GM12864 (cell line): ENCODE results near the gene OR4K14.

Experiments used
- DNase-seq: peaks from one replicate; pipeline ENCODE4 v3.0.0-alpha.2; 2011; ENCODE audit warnings: low read depth
- H3K4me3 ChIP-seq: 2 replicates; pipeline ENCODE4 v1.5.1; 2011; ENCODE audit warnings: mild to moderate bottlenecking, low read depth, low read length, control low read depth
- TF ChIP-seq, protein P1 (sequence below): IDR thresholded peaks from 2 replicates; pipeline ENCODE4 v1.5.1; 2011; ENCODE audit warnings: low read depth, mild to moderate bottlenecking, moderate library complexity, low read length, control low read depth, inconsistent platforms; ENCODE audit errors: missing control alignments

OR4K14 gene

DNA sequence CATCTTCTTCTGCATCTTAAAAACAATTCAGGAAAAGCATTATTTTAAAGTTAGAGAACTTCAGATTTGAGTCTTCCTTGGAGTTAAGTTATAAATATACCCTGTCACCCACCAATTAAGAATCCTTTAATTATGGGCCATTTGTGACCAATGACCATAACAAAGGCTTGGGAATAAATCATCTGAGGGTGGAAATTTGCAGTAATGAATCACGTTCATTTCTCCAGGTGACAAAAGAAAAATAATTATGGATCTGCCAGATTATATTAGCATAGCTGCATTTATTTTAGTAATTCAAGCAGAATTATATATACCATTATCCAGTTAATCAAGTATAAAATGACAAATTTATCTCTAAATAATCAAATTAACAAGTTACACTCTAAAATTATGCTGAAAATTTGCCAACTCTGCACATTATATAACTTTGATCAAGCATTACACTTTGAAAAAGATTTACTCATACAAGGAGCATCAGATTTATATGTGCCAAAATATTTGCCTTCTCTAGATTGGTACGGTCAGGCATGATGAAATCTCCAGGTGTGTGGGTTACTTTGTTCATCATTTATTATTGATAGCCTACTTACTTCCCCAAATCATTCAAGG lies at the start of gene OR4K14:
TSS of gene OR4K14 (minus strand) at position 51 of the 609 bp plus-strand sequence. CDS start 4,114 bp downstream, outside the sequence.
- no peak for DNase-seq
- H3K4me3 ChIP-seq: no peak within 1 kb of the TSS
- TF ChIP-seq, protein P1, sequence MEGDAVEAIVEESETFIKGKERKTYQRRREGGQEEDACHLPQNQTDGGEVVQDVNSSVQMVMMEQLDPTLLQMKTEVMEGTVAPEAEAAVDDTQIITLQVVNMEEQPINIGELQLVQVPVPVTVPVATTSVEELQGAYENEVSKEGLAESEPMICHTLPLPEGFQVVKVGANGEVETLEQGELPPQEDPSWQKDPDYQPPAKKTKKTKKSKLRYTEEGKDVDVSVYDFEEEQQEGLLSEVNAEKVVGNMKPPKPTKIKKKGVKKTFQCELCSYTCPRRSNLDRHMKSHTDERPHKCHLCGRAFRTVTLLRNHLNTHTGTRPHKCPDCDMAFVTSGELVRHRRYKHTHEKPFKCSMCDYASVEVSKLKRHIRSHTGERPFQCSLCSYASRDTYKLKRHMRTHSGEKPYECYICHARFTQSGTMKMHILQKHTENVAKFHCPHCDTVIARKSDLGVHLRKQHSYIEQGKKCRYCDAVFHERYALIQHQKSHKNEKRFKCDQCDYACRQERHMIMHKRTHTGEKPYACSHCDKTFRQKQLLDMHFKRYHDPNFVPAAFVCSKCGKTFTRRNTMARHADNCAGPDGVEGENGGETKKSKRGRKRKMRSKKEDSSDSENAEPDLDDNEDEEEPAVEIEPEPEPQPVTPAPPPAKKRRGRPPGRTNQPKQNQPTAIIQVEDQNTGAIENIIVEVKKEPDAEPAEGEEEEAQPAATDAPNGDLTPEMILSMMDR: no peak

DNA sequence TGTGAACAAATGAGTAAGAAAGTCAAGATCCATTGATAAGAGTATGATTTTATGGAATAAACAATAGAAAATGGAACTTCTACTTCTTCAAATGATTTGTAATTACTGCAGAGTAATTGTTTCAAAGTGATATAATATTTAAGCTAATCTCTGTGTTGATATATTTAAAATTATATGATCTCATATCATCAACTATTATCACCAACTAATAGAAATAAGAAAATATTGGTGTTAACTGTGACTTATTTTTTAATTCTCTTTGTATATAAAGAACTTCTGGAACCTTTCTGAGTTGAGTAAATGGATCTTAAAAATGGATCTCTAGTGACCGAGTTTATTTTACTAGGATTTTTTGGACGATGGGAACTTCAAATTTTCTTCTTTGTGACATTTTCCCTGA lies 40.6 kb upstream of the OR4K14 start, which contains the start of gene OR4L1:
TSS of gene OR4L1 (plus strand) at position 301 of the 400 bp plus-strand sequence. CDS start at position 301, 0 bp downstream.
- H3K4me3 ChIP-seq: no peak within 1 kb of the TSS
- no peak for DNase-seq
- TF ChIP-seq, protein P1: no peak

DNA sequence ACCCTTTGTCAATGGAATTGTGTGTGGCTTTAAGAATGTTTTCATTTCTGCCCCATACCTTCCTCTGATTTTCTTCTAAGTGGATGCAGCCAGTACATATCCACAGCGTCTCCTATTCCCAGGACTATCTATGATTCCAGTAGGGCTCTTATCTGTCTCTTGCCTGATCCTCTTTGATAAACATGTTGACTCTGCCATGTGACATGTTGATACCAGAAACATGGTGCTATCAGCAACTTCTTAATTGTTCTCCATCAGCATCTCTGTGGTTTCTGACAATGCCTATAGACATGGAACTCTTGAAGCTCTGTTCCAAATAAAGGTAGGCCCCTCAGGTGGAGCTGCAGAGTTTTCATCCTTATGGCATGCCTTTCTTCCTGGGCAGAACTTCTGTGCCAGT lies 29.1 kb upstream of the OR4K14 start:
- H3K4me3 ChIP-seq: no peak overlapping the region
- DNase-seq: no peak
- TF ChIP-seq, protein P1: no peak

DNA sequence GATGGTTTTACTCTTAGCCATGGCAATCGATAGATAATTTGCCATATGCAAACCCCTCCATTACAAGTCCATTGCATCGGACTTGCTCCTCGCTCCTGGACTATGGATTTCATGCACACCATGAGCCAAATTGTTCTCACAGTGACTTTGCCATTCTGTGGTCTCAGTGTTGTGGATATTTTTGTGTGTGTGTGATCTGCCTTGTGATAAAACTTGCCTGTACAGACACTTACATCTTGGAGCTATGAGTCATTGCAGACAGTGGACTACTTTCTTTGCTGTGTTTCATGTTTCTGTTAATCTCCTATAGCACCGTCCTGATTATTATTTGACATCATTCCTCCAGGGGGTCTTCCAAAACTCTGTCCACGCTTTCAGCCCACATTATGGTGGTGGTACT lies 25.1 kb upstream of the OR4K14 start:
- no peak for DNase-seq
- TF ChIP-seq, protein P1: no peak
- H3K4me3 ChIP-seq: no peak overlapping the region

DNA sequence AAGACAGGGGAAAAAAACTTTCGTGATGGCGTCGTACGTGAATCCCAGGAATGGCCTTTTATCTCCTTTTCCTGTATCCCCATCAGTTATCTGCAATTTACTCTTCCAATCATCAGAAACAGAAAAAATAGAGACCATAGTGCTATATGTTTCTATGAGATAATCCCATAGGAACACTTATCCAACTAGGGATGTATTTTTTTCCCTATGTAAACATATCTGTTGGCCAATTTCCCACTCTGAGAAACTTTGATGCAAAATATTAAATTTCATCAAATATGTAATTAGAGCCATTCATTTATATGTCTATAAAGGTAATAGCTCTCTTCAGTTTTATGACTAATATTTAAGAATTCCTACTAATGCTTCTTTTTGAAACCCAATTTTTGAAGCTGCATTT lies 16.8 kb upstream of the OR4K14 start, which contains the start of gene OR4K13:
TSS of gene OR4K13 (minus strand) at position 101 of the 400 bp plus-strand sequence. CDS start 1,280 bp downstream, outside the sequence.
- DNase-seq: no peak
- TF ChIP-seq, protein P1: no peak
- no peak within 1 kb of the TSS for H3K4me3 ChIP-seq

DNA sequence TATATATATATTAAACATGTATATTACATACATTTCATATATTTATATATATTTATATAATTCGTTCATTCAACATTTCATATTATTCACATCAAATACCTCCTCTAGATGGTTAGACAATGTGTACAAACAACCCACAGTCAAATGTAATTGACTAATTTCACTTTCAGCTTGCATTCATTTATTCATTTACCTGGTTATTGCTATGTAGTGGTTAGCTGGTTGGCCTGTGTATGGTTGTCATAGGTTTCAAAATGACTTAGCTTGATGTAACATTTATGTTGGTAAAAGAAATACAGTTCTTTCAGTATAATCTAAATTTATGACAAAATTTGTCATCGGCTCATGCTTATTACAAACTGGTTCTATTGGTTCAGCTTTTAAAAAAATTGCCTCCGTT lies 16.3 kb upstream of the OR4K14 start:
- DNase-seq: no peak
- H3K4me3 ChIP-seq: no peak overlapping the region
- TF ChIP-seq, protein P1: no peak

DNA sequence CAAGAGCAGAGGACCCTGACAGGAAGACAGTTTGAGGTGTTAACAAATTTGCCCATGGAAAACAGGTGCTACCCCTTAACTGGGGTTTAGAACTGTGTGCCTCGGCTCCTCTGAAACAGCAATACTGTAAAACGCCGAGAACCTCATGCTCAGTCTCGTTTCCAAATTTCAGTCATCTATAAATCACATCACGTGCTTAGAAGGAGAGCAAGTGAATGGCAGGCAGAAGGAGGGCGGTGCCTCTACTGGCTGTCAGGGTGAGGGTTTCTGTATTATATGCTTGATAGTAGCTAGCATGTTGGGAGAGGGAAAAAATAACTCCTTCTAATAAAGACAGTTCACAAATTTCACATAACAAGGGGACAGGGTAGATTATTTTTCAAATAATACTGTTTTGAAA lies 12.0 kb upstream of the OR4K14 start:
- TF ChIP-seq, protein P1: no peak
- DNase-seq: no peak
- no peak overlapping the region for H3K4me3 ChIP-seq
